ENCODE results near the gene CNNM4. TPM values are rescaled to one million over a fixed set of nuclear protein-coding genes. Genes with fewer than 3 reads are reported as not detected.

The CNNM4 gene
- total RNA-seq, 1 donor from 2014 or later: 5.8 TPM

GRCh38 chr2:96800061-96801004 lies 39.6 kb downstream of the CNNM4 start:
- H3K9me3 Mint-ChIP-seq (ENCODE audit: unreplicated experiment): no peaks in the 10 kb centered on the region
- H3K36me3 ChIP-seq (ENCODE audit: insufficient read depth, low read length): no peaks in the 10 kb centered on the region
- H3K9ac ChIP-seq (ENCODE audit: low read length): no peak overlapping the region
- H3K4me3 Mint-ChIP-seq (ENCODE audit: unreplicated experiment): no peak overlapping the region
- H3K4me1 Mint-ChIP-seq (ENCODE audit: low read depth, unreplicated experiment): no peaks in the 10 kb centered on the region
- H4K20me1 ChIP-seq (ENCODE audit: insufficient read depth, low read length): peaks cover 7% of the 10 kb centered on the region
- no peak for FAIRE-seq
- no peaks in the 10 kb centered on the region for H3K27me3 ChIP-seq (ENCODE audit: insufficient read depth, low read length)
- peaks cover 2% of the 10 kb centered on the region for H3K36me3 Mint-ChIP-seq (ENCODE audit: low read depth, unreplicated experiment)
- no peaks in the 10 kb centered on the region for H3K79me2 ChIP-seq (ENCODE audit: insufficient read depth, low read length)
- no peak overlapping the region for H3K4me2 ChIP-seq (ENCODE audit: low read length)
- H2AFZ ChIP-seq (ENCODE audit: low read depth, low read length): peak overlapping the region; percentile 71
- no peak for DNase-seq (ENCODE audit: low read depth)
- peaks cover 3% of the 10 kb centered on the region for H3K27me3 Mint-ChIP-seq (ENCODE audit: low read depth, unreplicated experiment)
- H3K4me3 ChIP-seq (ENCODE audit: insufficient read depth, low read depth, low read length): no peak overlapping the region
- no peak overlapping the region for H3K27ac Mint-ChIP-seq (ENCODE audit: unreplicated experiment)
- no peaks in the 10 kb centered on the region for H3K4me1 ChIP-seq (ENCODE audit: insufficient read depth, low read length)
- no peak overlapping the region for H3K27ac ChIP-seq (ENCODE audit: low read depth, low read length)
- TF ChIP-seq, protein P1, sequence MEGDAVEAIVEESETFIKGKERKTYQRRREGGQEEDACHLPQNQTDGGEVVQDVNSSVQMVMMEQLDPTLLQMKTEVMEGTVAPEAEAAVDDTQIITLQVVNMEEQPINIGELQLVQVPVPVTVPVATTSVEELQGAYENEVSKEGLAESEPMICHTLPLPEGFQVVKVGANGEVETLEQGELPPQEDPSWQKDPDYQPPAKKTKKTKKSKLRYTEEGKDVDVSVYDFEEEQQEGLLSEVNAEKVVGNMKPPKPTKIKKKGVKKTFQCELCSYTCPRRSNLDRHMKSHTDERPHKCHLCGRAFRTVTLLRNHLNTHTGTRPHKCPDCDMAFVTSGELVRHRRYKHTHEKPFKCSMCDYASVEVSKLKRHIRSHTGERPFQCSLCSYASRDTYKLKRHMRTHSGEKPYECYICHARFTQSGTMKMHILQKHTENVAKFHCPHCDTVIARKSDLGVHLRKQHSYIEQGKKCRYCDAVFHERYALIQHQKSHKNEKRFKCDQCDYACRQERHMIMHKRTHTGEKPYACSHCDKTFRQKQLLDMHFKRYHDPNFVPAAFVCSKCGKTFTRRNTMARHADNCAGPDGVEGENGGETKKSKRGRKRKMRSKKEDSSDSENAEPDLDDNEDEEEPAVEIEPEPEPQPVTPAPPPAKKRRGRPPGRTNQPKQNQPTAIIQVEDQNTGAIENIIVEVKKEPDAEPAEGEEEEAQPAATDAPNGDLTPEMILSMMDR (IDR thresholded peaks at IDR 0.05; ENCODE audit: insufficient read depth, low read depth, low read length): no peak
- TF ChIP-seq EZH2 (IDR thresholded peaks at IDR 0.05; ENCODE audit: insufficient read depth, low read length): no peak
- H3K9me3 ChIP-seq (ENCODE audit: insufficient read depth, low read depth, low read length): no peaks in the 10 kb centered on the region

DNA sequence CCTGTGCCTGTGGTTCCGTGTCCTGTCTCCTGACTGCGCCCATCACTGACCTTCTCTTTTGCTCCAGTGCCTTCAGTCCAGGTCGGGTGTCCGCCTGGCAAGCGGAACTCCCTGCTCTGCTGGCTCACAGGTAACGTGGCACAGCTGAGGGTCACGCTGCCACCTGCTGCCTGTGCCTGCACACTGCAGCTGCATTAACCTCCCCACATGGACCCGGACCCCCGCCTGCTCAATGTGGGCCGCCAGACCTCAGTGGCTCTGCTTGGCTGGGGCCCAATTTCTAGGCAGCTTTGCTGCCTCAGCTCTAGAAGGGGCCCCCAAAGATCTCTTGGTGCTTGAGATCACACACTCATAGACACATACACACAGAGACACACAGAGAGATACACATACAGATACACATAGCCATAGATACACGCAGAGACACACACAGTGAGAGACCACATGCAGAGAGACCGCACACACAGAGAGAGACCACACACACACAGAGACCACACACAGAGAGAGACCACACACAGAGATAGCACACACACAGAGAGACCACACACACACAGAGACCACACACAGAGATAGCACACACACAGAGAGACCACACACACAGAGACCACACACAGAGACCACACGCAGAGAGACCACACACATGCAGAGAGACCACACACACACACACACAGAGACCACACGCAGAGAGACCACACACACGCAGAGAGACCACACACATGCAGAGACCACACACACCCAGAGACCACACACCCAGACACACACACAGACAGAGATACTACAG lies 40.5 kb downstream of the CNNM4 start:
- Mint-ChIP-seq H3K4me1 (ENCODE audit: low read depth, unreplicated experiment) (no peaks in the 10 kb centered on the region), H3K4me3 (ENCODE audit: unreplicated experiment) (no peak overlapping the region), H3K27ac (ENCODE audit: unreplicated experiment) (no peak overlapping the region), H3K36me3 (ENCODE audit: low read depth, unreplicated experiment) (peaks cover 2% of the 10 kb centered on the region), H3K9me3 (ENCODE audit: unreplicated experiment) (no peaks in the 10 kb centered on the region), H3K27me3 (ENCODE audit: low read depth, unreplicated experiment) (peaks cover 3% of the 10 kb centered on the region)
- H3K4me1 ChIP-seq (ENCODE audit: insufficient read depth, low read length): no peaks in the 10 kb centered on the region
- H3K36me3 ChIP-seq (ENCODE audit: insufficient read depth, low read length): no peaks in the 10 kb centered on the region
- no peaks in the 10 kb centered on the region for H3K9me3 ChIP-seq (ENCODE audit: insufficient read depth, low read depth, low read length)
- TF ChIP-seq, protein P1 (IDR thresholded peaks at IDR 0.05; ENCODE audit: insufficient read depth, low read depth, low read length): peak; percentile 52
- no peak for TF ChIP-seq EZH2 (IDR thresholded peaks at IDR 0.05; ENCODE audit: insufficient read depth, low read length)
- no peak overlapping the region for H3K9ac ChIP-seq (ENCODE audit: low read length)
- DNase-seq (ENCODE audit: low read depth) (peak; percentile 36), FAIRE-seq (no peak)
- no peaks in the 10 kb centered on the region for H3K79me2 ChIP-seq (ENCODE audit: insufficient read depth, low read length)
- no peak overlapping the region for H3K27ac ChIP-seq (ENCODE audit: low read depth, low read length)
- H3K4me3 ChIP-seq (ENCODE audit: insufficient read depth, low read depth, low read length): no peak overlapping the region
- peaks cover 7% of the 10 kb centered on the region for H4K20me1 ChIP-seq (ENCODE audit: insufficient read depth, low read length)
- H3K27me3 ChIP-seq (ENCODE audit: insufficient read depth, low read length): no peaks in the 10 kb centered on the region
- no peak overlapping the region for H3K4me2 ChIP-seq (ENCODE audit: low read length)
- peak overlapping the region; percentile 71 for H2AFZ ChIP-seq (ENCODE audit: low read depth, low read length)
